Measurements from ENCODE around the gene GPR26.
"Not testable (repeated sequence)": the region's sequence is repeated elsewhere in the genome, so short reads cannot be mapped to it uniquely, and the experiment has no call there.

The GPR26 gene

GRCh38 chr10:123718544-123719060 is 52.4 kb downstream of the GPR26 start:
- DNase-seq: no peak

GRCh38 chr10:123720536-123720935 is 54.4 kb downstream of the GPR26 start:
- DNase-seq: no peak

GRCh38 chr10:123721441-123722049 is 55.4 kb downstream of the GPR26 start:
- no peak for DNase-seq

GRCh38 chr10:123722351-123722750 is 56.2 kb downstream of the GPR26 start:
- DNase-seq: no peak

GRCh38 chr10:123724747-123725146 is 58.6 kb downstream of the GPR26 start:
- DNase-seq: no peak

GRCh38 chr10:123726381-123726780 is 60.2 kb downstream of the GPR26 start:
- DNase-seq: no peak

GRCh38 chr10:123726836-123727235 is 60.7 kb downstream of the GPR26 start:
- no peak for DNase-seq

- DNase-seq: no peak
Measured at GRCh38 chr10:123729523-123729922, 63.4 kb downstream of the GPR26 start.

- DNase-seq: not testable (repeated sequence)
Measured at GRCh38 chr10:123736917-123737316, 70.8 kb downstream of the GPR26 start.

- no peak for DNase-seq
Measured at GRCh38 chr10:123741146-123741545, 75.0 kb downstream of the GPR26 start.

- no peak for DNase-seq
Measured at GRCh38 chr10:123741711-123742110, 75.6 kb downstream of the GPR26 start.

- DNase-seq: no peak
Measured at GRCh38 chr10:123742751-123743440, 76.7 kb downstream of the GPR26 start.

GRCh38 chr10:123743441-123744223 is 77.5 kb downstream of the GPR26 start:
- DNase-seq: no peak

- DNase-seq: no peak
Measured at GRCh38 chr10:123744224-123744536, 78.0 kb downstream of the GPR26 start.

Measured in stimulated activated CD4-positive, alpha-beta T cell treated with anti-CD3 and anti-CD28 coated beads, Interleukin-1b, Interleukin-23, amount 100 ng/mL, for 48 hours (primary cell).